ENCODE results near the gene ZNF581. TPM values are rescaled to one million over a fixed set of nuclear protein-coding genes. Genes with fewer than 3 reads are reported as not detected.

ZNF581 gene
- total RNA-seq, 4 donors from 2014 or later = 5.7 to 19.4 (median 8.8) TPM

- TF ChIP-seq EP300 (IDR thresholded peaks at IDR 0.05) = no peak
- TF ChIP-seq POLR2A (IDR thresholded peaks at IDR 0.05) = no peak
- no peak for TF ChIP-seq CTCF (IDR thresholded peaks at IDR 0.05)
- WGBS, 2 donors = 0 to 1% methylated on average over 15 of the region's 15 CpGs
- Histone ChIP-seq H3K27ac (peak overlapping the region; percentile 55 to 98 (median 96)), H3K4me3 (peak overlapping the region; percentile 62 to 93 (median 90)), H3K27me3 (no peaks in the 10 kb centered on the region), H3K36me3 (peaks cover 0 to 16% (median 0%) of the 10 kb centered on the region in 3 donors), H3K4me1 (peaks cover 0 to 80% (median 47%) of the 10 kb centered on the region in 4 donors), H3K9me3 (no peaks in the 10 kb centered on the region)
- DNase-seq (ENCODE audit: low spot score in 2 of 2) = no peak
Measured at GRCh38 chr19:55643887-55644176, 383 bp downstream of the ZNF581 start.

- Histone ChIP-seq H3K4me1 (peaks cover 0 to 80% (median 48%) of the 10 kb centered on the region in 4 donors), H3K27ac (peak overlapping the region in 3 of 4 donors; percentile 95 to 98 (median 98)), H3K4me3 (peak overlapping the region; percentile 62 to 93 (median 90)), H3K9me3 (no peaks in the 10 kb centered on the region), H3K36me3 (peaks cover 0 to 16% (median 0%) of the 10 kb centered on the region in 3 donors), H3K27me3 (no peaks in the 10 kb centered on the region)
- TF ChIP-seq EP300 (IDR thresholded peaks at IDR 0.05) (no peak), POLR2A (IDR thresholded peaks at IDR 0.05) (no peak), CTCF (IDR thresholded peaks at IDR 0.05) (no peak)
- 46 to 47% methylated on average over 12 of the region's 12 CpGs for WGBS, 2 donors
- DNase-seq (ENCODE audit: low spot score in 2 of 2) = no peak
Measured at GRCh38 chr19:55644191-55644833, 863 bp downstream of the ZNF581 start.

GRCh38 chr19:55644842-55645511 lies 1.5 kb downstream of the ZNF581 start:
- peaks cover 0 to 16% (median 0%) of the 10 kb centered on the region in 3 donors for H3K36me3 ChIP-seq
- H3K9me3 ChIP-seq = no peaks in the 10 kb centered on the region
- peak overlapping the region in 2 of 4 donors; percentile 88 to 93 for H3K4me3 ChIP-seq
- 89 to 92% methylated on average over 28 of the region's 28 CpGs for whole genome bisulfite sequencing, 2 donors
- peaks cover 0 to 80% (median 42%) of the 10 kb centered on the region in 4 donors for H3K4me1 ChIP-seq
- TF ChIP-seq POLR2A (IDR thresholded peaks at IDR 0.05) (no peak), EP300 (IDR thresholded peaks at IDR 0.05) (no peak), CTCF (IDR thresholded peaks at IDR 0.05) (no peak)
- H3K27me3 ChIP-seq = no peaks in the 10 kb centered on the region
- no peak for DNase-seq (ENCODE audit: low spot score in 2 of 2)
- H3K27ac ChIP-seq = no peak overlapping the region

- H3K27me3 ChIP-seq = no peaks in the 10 kb centered on the region
- H3K4me3 ChIP-seq = no peak overlapping the region
- no peak overlapping the region for H3K27ac ChIP-seq
- no peak for DNase-seq (ENCODE audit: low spot score in 2 of 2)
- WGBS, 2 donors = 65 to 68% methylated on average over 5 of the region's 5 CpGs
- peaks cover 0 to 77% (median 37%) of the 10 kb centered on the region in 4 donors for H3K4me1 ChIP-seq
- no peaks in the 10 kb centered on the region for H3K9me3 ChIP-seq
- TF ChIP-seq POLR2A (IDR thresholded peaks at IDR 0.05) = no peak
- TF ChIP-seq EP300 (IDR thresholded peaks at IDR 0.05) = no peak
- no peak for TF ChIP-seq CTCF (IDR thresholded peaks at IDR 0.05)
- H3K36me3 ChIP-seq = peaks cover 0 to 21% (median 0%) of the 10 kb centered on the region in 3 donors
Measured at GRCh38 chr19:55645512-55645881, 2.0 kb downstream of the ZNF581 start.

Data from tibial nerve (tissue), 4 donors.